ENCODE results near the gene RAB1B.

RAB1B gene

DNA sequence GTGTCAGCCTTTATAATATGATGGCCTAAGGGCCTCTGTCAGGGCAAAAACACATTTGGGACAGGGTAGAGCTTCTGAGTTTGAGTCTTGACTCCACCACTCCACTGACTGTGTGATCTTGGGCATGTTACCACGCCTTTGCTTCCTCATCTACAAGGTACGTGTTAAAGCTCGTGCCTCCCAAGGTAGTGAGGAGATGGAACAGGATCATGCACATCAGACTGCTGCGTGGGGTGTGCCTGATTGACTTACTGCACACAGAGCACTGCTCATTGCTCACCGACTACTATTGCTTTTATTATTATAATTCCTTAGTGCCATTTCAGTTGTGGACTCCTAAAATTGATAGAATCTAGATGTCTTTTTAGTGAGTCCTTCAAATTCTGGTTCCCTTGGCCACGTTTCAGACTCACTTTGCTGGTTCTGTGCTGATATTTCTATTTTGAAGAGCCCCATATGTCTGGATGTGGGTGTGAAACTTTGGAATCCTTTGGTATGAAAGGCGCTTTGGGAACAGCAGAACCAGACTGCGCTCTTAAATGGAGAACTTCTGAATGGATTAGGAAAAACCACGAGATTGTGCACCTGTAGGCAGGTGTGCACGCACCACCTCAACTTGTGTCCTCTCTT, 44.1 kb upstream of the RAB1B start:
- Histone ChIP-seq H3K23ac (ENCODE audit: low read depth, low read length, poor library complexity) (no peak overlapping the region), H3K9me3 (replicated peaks in 1 of 2; ENCODE audit: control insufficient read depth in 2 of 2, insufficient read depth in 1 of 2, low read depth in 1 of 2, low read length in 2 of 2) (peaks cover 0 to 2% of the 10 kb centered on the region in 2 donors), H3K27ac (replicated peaks; ENCODE audit: low read length) (no peak overlapping the region), H3K9ac (ENCODE audit: low read depth, low read length, poor library complexity) (no peak overlapping the region), H2BK15ac (ENCODE audit: low read length) (no peak overlapping the region), H3K18ac (ENCODE audit: low read length) (no peak overlapping the region), H2AK5ac (ENCODE audit: low read depth, low read length) (no peak overlapping the region), H3K4ac (ENCODE audit: low read length) (no peak overlapping the region), H3K27me3 (ENCODE audit: control insufficient read depth in 3 of 3, insufficient read depth in 3 of 3, low read depth in 1 of 3, low read length in 3 of 3) (no peaks in the 10 kb centered on the region), H2AFZ (ENCODE audit: low read length) (no peak overlapping the region), H2BK5ac (ENCODE audit: low read length) (no peak overlapping the region), H3K79me1 (ENCODE audit: low read depth, low read length) (no peaks in the 10 kb centered on the region), H3K4me3 (ENCODE audit: low read length in 2 of 2) (no peak overlapping the region), H3K36me3 (replicated peaks in 1 of 2; ENCODE audit: control insufficient read depth in 2 of 2, insufficient read depth in 2 of 2, low read length in 2 of 2) (peaks cover 10 to 32% of the 10 kb centered on the region in 2 donors), H4K8ac (ENCODE audit: low read depth, low read length) (no peak overlapping the region), H2BK120ac (ENCODE audit: low read depth, low read length) (no peak overlapping the region), H3K4me1 (ENCODE audit: control insufficient read depth in 2 of 2, insufficient read depth in 1 of 2, low read depth in 1 of 2, low read length in 2 of 2) (no peaks in the 10 kb centered on the region), H2BK12ac (ENCODE audit: low read length) (no peak overlapping the region), H4K91ac (ENCODE audit: low read depth, low read length, poor library complexity) (no peak overlapping the region), H3K4me2 (ENCODE audit: insufficient read depth, low read length, poor library complexity, severe bottlenecking) (no peak overlapping the region), H3K14ac (ENCODE audit: low read length) (no peak overlapping the region)
- no peak for DNase-seq (ENCODE audit: low spot score)
- no CpG with 5 or more reads among the region's 10 CpGs for WGBS, 2 donors (ENCODE audit: extremely low coverage in 2 of 2, insufficient read length in 2 of 2, insufficient replicate concordance in 1 of 2)

GRCh38 chr11:66225066-66225465, 43.4 kb upstream of the RAB1B start:
- no peak overlapping the region for H3K27ac ChIP-seq (replicated peaks; ENCODE audit: low read length)
- no peak overlapping the region for H4K8ac ChIP-seq (ENCODE audit: low read depth, low read length)
- peaks cover 6 to 26% of the 10 kb centered on the region in 2 donors for H3K36me3 ChIP-seq (replicated peaks in 1 of 2; ENCODE audit: control insufficient read depth in 2 of 2, insufficient read depth in 2 of 2, low read length in 2 of 2)
- H3K27me3 ChIP-seq (ENCODE audit: control insufficient read depth in 3 of 3, insufficient read depth in 3 of 3, low read depth in 1 of 3, low read length in 3 of 3): no peaks in the 10 kb centered on the region
- H3K18ac ChIP-seq (ENCODE audit: low read length): no peak overlapping the region
- no peak overlapping the region for H3K14ac ChIP-seq (ENCODE audit: low read length)
- no peak overlapping the region for H2BK12ac ChIP-seq (ENCODE audit: low read length)
- no peaks in the 10 kb centered on the region for H3K79me1 ChIP-seq (ENCODE audit: low read depth, low read length)
- no peaks in the 10 kb centered on the region for H3K4me1 ChIP-seq (ENCODE audit: control insufficient read depth in 2 of 2, insufficient read depth in 1 of 2, low read depth in 1 of 2, low read length in 2 of 2)
- WGBS, 2 donors (ENCODE audit: extremely low coverage in 2 of 2, insufficient read length in 2 of 2, insufficient replicate concordance in 1 of 2): no CpG with 5 or more reads among the region's 2 CpGs
- no peak overlapping the region for H2AK5ac ChIP-seq (ENCODE audit: low read depth, low read length)
- no peak overlapping the region for H2BK5ac ChIP-seq (ENCODE audit: low read length)
- H2BK15ac ChIP-seq (ENCODE audit: low read length): no peak overlapping the region
- no peak overlapping the region for H3K4me3 ChIP-seq (ENCODE audit: low read length in 2 of 2)
- peaks cover 0 to 2% of the 10 kb centered on the region in 2 donors for H3K9me3 ChIP-seq (replicated peaks in 1 of 2; ENCODE audit: control insufficient read depth in 2 of 2, insufficient read depth in 1 of 2, low read depth in 1 of 2, low read length in 2 of 2)
- H3K4me2 ChIP-seq (ENCODE audit: insufficient read depth, low read length, poor library complexity, severe bottlenecking): no peak overlapping the region
- no peak overlapping the region for H2BK120ac ChIP-seq (ENCODE audit: low read depth, low read length)
- H2AFZ ChIP-seq (ENCODE audit: low read length): no peak overlapping the region
- no peak for DNase-seq (ENCODE audit: low spot score)
- H3K4ac ChIP-seq (ENCODE audit: low read length): no peak overlapping the region
- no peak overlapping the region for H3K9ac ChIP-seq (ENCODE audit: low read depth, low read length, poor library complexity)
- H4K91ac ChIP-seq (ENCODE audit: low read depth, low read length, poor library complexity): no peak overlapping the region
- H3K23ac ChIP-seq (ENCODE audit: low read depth, low read length, poor library complexity): no peak overlapping the region

- Histone ChIP-seq H3K18ac (ENCODE audit: low read length) (no peak overlapping the region), H2AFZ (ENCODE audit: low read length) (no peak overlapping the region), H3K79me1 (ENCODE audit: low read depth, low read length) (no peaks in the 10 kb centered on the region), H3K36me3 (replicated peaks in 1 of 2; ENCODE audit: control insufficient read depth in 2 of 2, insufficient read depth in 2 of 2, low read length in 2 of 2) (peaks cover 2 to 24% of the 10 kb centered on the region in 2 donors), H2BK5ac (ENCODE audit: low read length) (no peak overlapping the region), H3K4ac (ENCODE audit: low read length) (no peak overlapping the region), H3K23ac (ENCODE audit: low read depth, low read length, poor library complexity) (no peak overlapping the region), H3K27me3 (ENCODE audit: control insufficient read depth in 3 of 3, insufficient read depth in 3 of 3, low read depth in 1 of 3, low read length in 3 of 3) (no peaks in the 10 kb centered on the region), H3K4me2 (ENCODE audit: insufficient read depth, low read length, poor library complexity, severe bottlenecking) (no peak overlapping the region), H2BK15ac (ENCODE audit: low read length) (no peak overlapping the region), H3K4me1 (ENCODE audit: control insufficient read depth in 2 of 2, insufficient read depth in 1 of 2, low read depth in 1 of 2, low read length in 2 of 2) (no peaks in the 10 kb centered on the region), H4K91ac (ENCODE audit: low read depth, low read length, poor library complexity) (no peak overlapping the region), H3K4me3 (ENCODE audit: low read length in 2 of 2) (no peak overlapping the region), H2BK12ac (ENCODE audit: low read length) (no peak overlapping the region), H2BK120ac (ENCODE audit: low read depth, low read length) (no peak overlapping the region), H3K27ac (replicated peaks; ENCODE audit: low read length) (no peak overlapping the region), H4K8ac (ENCODE audit: low read depth, low read length) (no peak overlapping the region), H2AK5ac (ENCODE audit: low read depth, low read length) (no peak overlapping the region), H3K9me3 (replicated peaks in 1 of 2; ENCODE audit: control insufficient read depth in 2 of 2, insufficient read depth in 1 of 2, low read depth in 1 of 2, low read length in 2 of 2) (no peaks in the 10 kb centered on the region), H3K14ac (ENCODE audit: low read length) (no peak overlapping the region), H3K9ac (ENCODE audit: low read depth, low read length, poor library complexity) (no peak overlapping the region)
- no peak for DNase-seq (ENCODE audit: low spot score)
Observed at GRCh38 chr11:66226101-66226500, 42.3 kb upstream of the RAB1B start.

DNA sequence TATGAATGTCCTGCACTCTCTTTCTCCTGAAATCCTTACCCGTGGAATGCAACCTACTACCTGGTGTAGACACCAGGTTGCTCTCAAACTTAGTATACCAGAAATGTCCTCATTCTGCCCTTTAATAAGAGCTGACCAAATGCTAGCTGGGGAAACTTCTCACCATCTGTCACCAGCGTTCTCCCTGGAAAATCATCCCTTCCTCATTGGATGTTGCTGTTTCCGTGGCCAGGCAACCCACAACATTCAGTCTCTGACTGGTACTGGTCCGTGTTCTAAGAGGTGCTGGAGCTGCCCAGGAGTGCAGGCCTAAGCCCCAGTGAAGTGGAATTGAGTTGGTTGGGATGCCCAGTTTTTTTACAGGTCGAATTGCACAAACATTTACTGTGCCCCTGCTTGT, 40.7 kb upstream of the RAB1B start:
- H3K18ac ChIP-seq (ENCODE audit: low read length): no peak overlapping the region
- no peak overlapping the region for H2BK15ac ChIP-seq (ENCODE audit: low read length)
- H3K79me1 ChIP-seq (ENCODE audit: low read depth, low read length): no peaks in the 10 kb centered on the region
- H4K91ac ChIP-seq (ENCODE audit: low read depth, low read length, poor library complexity): no peak overlapping the region
- WGBS, 2 donors (ENCODE audit: extremely low coverage in 2 of 2, insufficient read length in 2 of 2, insufficient replicate concordance in 1 of 2): no CpG with 5 or more reads among the region's 5 CpGs
- no peaks in the 10 kb centered on the region for H3K9me3 ChIP-seq (replicated peaks in 1 of 2; ENCODE audit: control insufficient read depth in 2 of 2, insufficient read depth in 1 of 2, low read depth in 1 of 2, low read length in 2 of 2)
- H2BK5ac ChIP-seq (ENCODE audit: low read length): no peak overlapping the region
- H3K4me2 ChIP-seq (ENCODE audit: insufficient read depth, low read length, poor library complexity, severe bottlenecking): no peak overlapping the region
- H3K4me1 ChIP-seq (ENCODE audit: control insufficient read depth in 2 of 2, insufficient read depth in 1 of 2, low read depth in 1 of 2, low read length in 2 of 2): no peaks in the 10 kb centered on the region
- no peak for DNase-seq (ENCODE audit: low spot score)
- H3K4ac ChIP-seq (ENCODE audit: low read length): no peak overlapping the region
- H3K9ac ChIP-seq (ENCODE audit: low read depth, low read length, poor library complexity): no peak overlapping the region
- H4K8ac ChIP-seq (ENCODE audit: low read depth, low read length): no peak overlapping the region
- H3K27me3 ChIP-seq (ENCODE audit: control insufficient read depth in 3 of 3, insufficient read depth in 3 of 3, low read depth in 1 of 3, low read length in 3 of 3): no peaks in the 10 kb centered on the region
- H2AK5ac ChIP-seq (ENCODE audit: low read depth, low read length): no peak overlapping the region
- H3K36me3 ChIP-seq (replicated peaks in 1 of 2; ENCODE audit: control insufficient read depth in 2 of 2, insufficient read depth in 2 of 2, low read length in 2 of 2): peaks cover 4 to 40% of the 10 kb centered on the region in 2 donors
- H3K14ac ChIP-seq (ENCODE audit: low read length): no peak overlapping the region
- no peak overlapping the region for H3K4me3 ChIP-seq (ENCODE audit: low read length in 2 of 2)
- no peak overlapping the region for H2BK12ac ChIP-seq (ENCODE audit: low read length)
- no peak overlapping the region for H3K27ac ChIP-seq (replicated peaks; ENCODE audit: low read length)
- no peak overlapping the region for H3K23ac ChIP-seq (ENCODE audit: low read depth, low read length, poor library complexity)
- no peak overlapping the region for H2BK120ac ChIP-seq (ENCODE audit: low read depth, low read length)
- H2AFZ ChIP-seq (ENCODE audit: low read length): no peak overlapping the region

Data from neuronal stem cell (in vitro differentiated cells).